Liver (tissue), 9 donors: ENCODE measurements around the gene RAPGEF1. TPM values are rescaled to one million over a fixed set of nuclear protein-coding genes. Genes with fewer than 3 reads are reported as not detected.

Source experiments
- DNase-seq: peaks from one replicate; pipeline ENCODE4 v3.0.0-alpha.2; 2017; ENCODE audit warnings: low spot score
- H3K27ac ChIP-seq, 2 donors: one replicate each; pipeline ENCODE4 v1.7.0; 2013; ENCODE audit warnings: inconsistent platforms in 2 of 2, low read length in 2 of 2, control low read depth in 1 of 2, low read depth in 1 of 2, mild to moderate bottlenecking in 1 of 2
- H3K27me3 ChIP-seq, 4 donors: one replicate each; pipeline versions ENCODE4 v1.6.1 to v1.7.0; 2013; ENCODE audit warnings: low read length in 3 of 4, inconsistent platforms in 1 of 4, mild to moderate bottlenecking in 1 of 4, moderate library complexity in 1 of 4; ENCODE audit not compliant: control insufficient read depth in 4 of 4, insufficient read depth in 4 of 4
- H3K36me3 ChIP-seq, 4 donors: one replicate each; pipeline versions ENCODE4 v1.6.1 to v1.7.0; 2013; ENCODE audit warnings: low read length in 3 of 4, mild to moderate bottlenecking in 3 of 4, low read depth in 1 of 4, moderate library complexity in 1 of 4; ENCODE audit not compliant: control insufficient read depth in 4 of 4, insufficient read depth in 3 of 4
- H3K4me1 ChIP-seq, 4 donors: one replicate each; pipeline versions ENCODE4 v1.6.1 to v1.7.0; 2013; ENCODE audit warnings: low read length in 3 of 4, mild to moderate bottlenecking in 3 of 4, moderate library complexity in 1 of 4; ENCODE audit not compliant: control insufficient read depth in 4 of 4, insufficient read depth in 4 of 4
- H3K4me3 ChIP-seq, 3 donors: one replicate each; pipeline versions ENCODE4 v1.6.1 to v1.7.0; 2013; ENCODE audit warnings: low read length in 3 of 3, control low read depth in 1 of 3, low read depth in 1 of 3, mild to moderate bottlenecking in 1 of 3
- H3K9ac ChIP-seq, 2 donors: one replicate each; pipeline ENCODE4 v1.7.0; 2013; ENCODE audit warnings: low read length in 2 of 2, mild to moderate bottlenecking in 2 of 2, moderate library complexity in 2 of 2, control low read depth in 1 of 2, low read depth in 1 of 2
- H3K9me3 ChIP-seq, 4 donors: one replicate each; pipeline versions ENCODE4 v1.6.1 to v1.7.0; 2013; ENCODE audit warnings: low read length in 3 of 4; ENCODE audit not compliant: control insufficient read depth in 4 of 4
- ATF3 ChIP-seq: IDR thresholded peaks from 2 replicates; pipeline ENCODE4 v1.6.1; 2016; ENCODE audit warnings: antibody characterized with exemption
- CTCF ChIP-seq: fragments of 150-350 bp; IDR thresholded peaks from 2 replicates; pipeline ENCODE4 v1.5.1; 2017; ENCODE audit warnings: improper control_type of control experiment, low read depth, low read length; ENCODE audit not compliant: missing input control
- EGR1 ChIP-seq, 2 donors: IDR thresholded peaks; 2 replicates each; pipeline ENCODE4 v1.6.1; 2016 to 2018; ENCODE audit warnings: antibody characterized with exemption in 2 of 2, low read depth in 2 of 2
- GABPA ChIP-seq, 2 donors: IDR thresholded peaks in 1 of 2; conservative IDR thresholded peaks in 1 of 2; 2 replicates each; pipeline ENCODE4 v1.6.1; 2016; ENCODE audit warnings: antibody characterized with exemption in 2 of 2, mild to moderate bottlenecking in 1 of 2, moderate library complexity in 1 of 2
- HNF4A ChIP-seq, 2 donors: conservative IDR thresholded peaks; 2 replicates each; pipeline ENCODE4 v1.6.1; 2016; ENCODE audit warnings: antibody characterized with exemption in 2 of 2, mild to moderate bottlenecking in 2 of 2
- HNF4G ChIP-seq: IDR thresholded peaks from 2 replicates; pipeline ENCODE4 v1.6.1; 2016; ENCODE audit warnings: antibody characterized with exemption
- JUND ChIP-seq, 2 donors: IDR thresholded peaks; 2 replicates each; pipeline ENCODE4 v1.6.1; 2016; ENCODE audit warnings: antibody characterized with exemption in 2 of 2
- NR2F2 ChIP-seq: IDR thresholded peaks from 2 replicates; pipeline ENCODE4 v1.6.1; 2016; ENCODE audit warnings: antibody characterized with exemption
- RXRA ChIP-seq, 2 donors: IDR thresholded peaks; 2 replicates each; pipeline ENCODE4 v1.6.1; 2017 to 2018; ENCODE audit warnings: antibody characterized with exemption in 2 of 2, mild to moderate bottlenecking in 1 of 2
- SP1 ChIP-seq: IDR thresholded peaks from 2 replicates; pipeline ENCODE4 v1.6.1; 2018; ENCODE audit warnings: antibody characterized with exemption, mild to moderate bottlenecking
- TAF1 ChIP-seq: conservative IDR thresholded peaks from 2 replicates; pipeline ENCODE4 v1.6.1; 2016; ENCODE audit warnings: antibody characterized with exemption, mild to moderate bottlenecking
- YY1 ChIP-seq: IDR thresholded peaks from 2 replicates; pipeline ENCODE4 v1.6.1; 2016; ENCODE audit warnings: antibody characterized with exemption, mild to moderate bottlenecking
- WGBS: extraction: QIAGEN DNeasy Blood & Tissue Kit; methylation state at CpG from one replicate; pipeline ENCODE4 v1.1.7; 2013; 5-methylcytosine and 5-hydroxymethylcytosine counted together
- polyA plus RNA-seq, 2 donors: library from polyadenylated mRNA; stranded (reverse) in 1 of 2; unstranded in 1 of 2; fragments of 200-250 nt in 1 of 2; fragments of >200 nt in 1 of 2; fragmentation: Nextera tagmentation in 1 of 2; extraction: Ambion mirVana in 1 of 2; gene quantifications; one replicate each; pipeline versions ENCODE4 v1.2.1 to v1.2.3, GENCODE V29; 2013 to 2015
- total RNA-seq, 2 donors: library from RNA; depleted of rRNA; stranded (reverse); fragments of >200 nt; gene quantifications; one replicate each; pipeline ENCODE4 v1.2.3, GENCODE V29; 2014
- TF ChIP-seq, protein P1 (sequence below): IDR thresholded peaks from 2 replicates; pipeline ENCODE4 v1.6.1; 2016; ENCODE audit warnings: antibody characterized with exemption
- donor health status: healthy.
- donor health status: healthy.
- donor health status: healthy.
- donor health status: healthy.
- donor health status: healthy.

Gene RAPGEF1
- total and polyA plus RNA-seq, 4 donors = 5.6 to 19.7 (median 16.8) TPM

DNA sequence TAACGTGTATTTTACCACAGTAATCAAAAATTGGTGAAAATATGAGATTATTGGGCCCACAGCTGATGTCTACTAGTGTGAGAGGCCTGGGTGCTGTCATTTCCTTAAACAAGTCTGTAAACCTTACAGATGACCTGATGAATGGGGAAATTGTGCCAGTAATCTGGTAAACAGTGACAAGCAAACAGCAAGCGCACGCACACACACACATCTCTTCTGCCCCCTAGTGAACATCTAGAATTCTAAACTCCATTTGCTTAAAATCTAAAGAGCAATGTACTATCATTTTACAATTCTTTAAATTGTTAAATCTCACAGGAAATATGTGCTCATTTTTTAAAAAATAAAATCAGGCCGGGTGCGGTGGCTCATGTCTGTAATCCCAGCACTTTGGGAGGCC lies 7.5 kb upstream of the RAPGEF1 start (continued):
- TF ChIP-seq ATF3 = no peak
- TF ChIP-seq, protein P1, sequence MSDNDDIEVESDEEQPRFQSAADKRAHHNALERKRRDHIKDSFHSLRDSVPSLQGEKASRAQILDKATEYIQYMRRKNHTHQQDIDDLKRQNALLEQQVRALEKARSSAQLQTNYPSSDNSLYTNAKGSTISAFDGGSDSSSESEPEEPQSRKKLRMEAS = no peak
- TF ChIP-seq YY1 = no peak
- TF ChIP-seq HNF4A (conservative IDR thresholded peaks at IDR 0.05) = no peak
- no peak for TF ChIP-seq HNF4G

DNA sequence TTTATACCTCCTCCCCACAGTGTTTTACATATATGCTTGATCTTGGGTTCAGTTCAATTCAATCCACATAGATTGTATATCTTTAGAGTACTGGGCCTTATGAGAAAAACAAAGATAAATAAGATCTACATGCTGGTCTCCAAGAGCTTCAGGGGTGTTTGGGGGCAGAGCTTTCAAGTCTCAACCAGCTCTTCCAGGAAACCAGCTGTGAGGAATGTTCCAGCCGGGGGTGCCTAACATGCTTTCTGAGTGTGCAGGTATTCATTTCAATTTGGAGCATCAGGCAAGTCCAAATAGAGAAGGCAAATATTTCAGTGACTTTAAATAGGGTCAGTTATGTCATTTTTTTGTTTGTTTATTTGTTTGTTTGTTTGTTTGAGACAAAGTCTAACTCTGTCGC lies 5.7 kb upstream of the RAPGEF1 start:
- H3K4me3 ChIP-seq = no peak overlapping the region
- TF ChIP-seq HNF4G (no peak), HNF4A (conservative IDR thresholded peaks at IDR 0.05) (no peak), YY1 (no peak), NR2F2 (no peak), RXRA (IDR thresholded peaks at IDR 0.05) (no peak), TAF1 (no peak), ATF3 (no peak)
- WGBS = 75% methylated on average over 2 of the region's 2 CpGs
- no peaks in the 10 kb centered on the region for H3K9me3 ChIP-seq
- peaks cover 0 to 6% (median under 1%) of the 10 kb centered on the region in 4 donors for H3K4me1 ChIP-seq
- no peaks in the 10 kb centered on the region for H3K36me3 ChIP-seq
- no peak overlapping the region for H3K27ac ChIP-seq
- H3K9ac ChIP-seq = no peak overlapping the region
- no peaks in the 10 kb centered on the region for H3K27me3 ChIP-seq
- no peak for DNase-seq

GRCh38 chr9:131744720-131745201 lies 4.9 kb upstream of the RAPGEF1 start:
- Histone ChIP-seq H3K27me3 (no peaks in the 10 kb centered on the region), H3K9ac (no peak overlapping the region), H3K9me3 (no peaks in the 10 kb centered on the region), H3K36me3 (no peaks in the 10 kb centered on the region), H3K4me3 (no peak overlapping the region), H3K4me1 (peaks cover 0 to 6% (median under 1%) of the 10 kb centered on the region in 4 donors), H3K27ac (no peak overlapping the region)
- no peak for TF ChIP-seq HNF4G
- no peak for TF ChIP-seq SP1
- TF ChIP-seq, protein P1 = no peak
- TF ChIP-seq GABPA (IDR thresholded peaks at IDR 0.05 in 1 of 2, conservative IDR thresholded peaks at IDR 0.05 in 1 of 2) = no peak
- WGBS = 87% methylated on average over 8 of the region's 8 CpGs
- DNase-seq = no peak

GRCh38 chr9:131744171-131744719 lies 4.4 kb upstream of the RAPGEF1 start:
- H3K27ac ChIP-seq = no peak overlapping the region
- no peaks in the 10 kb centered on the region for H3K36me3 ChIP-seq
- no peak overlapping the region for H3K4me3 ChIP-seq
- H3K9me3 ChIP-seq = no peaks in the 10 kb centered on the region
- no peaks in the 10 kb centered on the region for H3K27me3 ChIP-seq
- 65% methylated on average over 9 of the region's 9 CpGs for WGBS
- TF ChIP-seq HNF4A (conservative IDR thresholded peaks at IDR 0.05) (no peak), JUND (IDR thresholded peaks at IDR 0.05) (no peak), NR2F2 (no peak), EGR1 (IDR thresholded peaks at IDR 0.05; ENCODE audit: low read depth in 2 of 2) (no peak), CTCF (no peak)
- TF ChIP-seq, protein P1 = no peak
- peaks cover 0 to 6% (median under 1%) of the 10 kb centered on the region in 4 donors for H3K4me1 ChIP-seq
- DNase-seq = no peak
- no peak overlapping the region for H3K9ac ChIP-seq
